Loucy (cell line): ENCODE results near the gene OAF.
"Not testable (repeated sequence)": the region's sequence is repeated elsewhere in the genome, so short reads cannot be mapped to it uniquely, and the experiment has no call there.

Experiments used
- H2AFZ ChIP-seq: fragments of 200-600 bp; sonication (generic); 2 replicates; pipeline ENCODE4 v1.6.0; 2016; ENCODE audit warnings: antibody characterized with exemption, mild to moderate bottlenecking, low read length, moderate library complexity
- H3F3A ChIP-seq: fragments of 200-600 bp; 2 replicates; pipeline ENCODE4 v1.6.0; 2016; ENCODE audit warnings: antibody characterized with exemption, low read depth, mild to moderate bottlenecking
- H3K27me3 ChIP-seq: fragments of 200-600 bp; sonication (generic); 2 replicates; pipeline ENCODE4 v1.6.1; 2014; ENCODE audit warnings: low read length, mild to moderate bottlenecking; ENCODE audit not compliant: insufficient read depth, poor library complexity, severe bottlenecking
- H3K36me3 ChIP-seq: fragments of 200-600 bp; sonication (generic); 2 replicates; pipeline ENCODE4 v1.6.1; 2016; ENCODE audit warnings: low read length; ENCODE audit not compliant: insufficient read depth
- H3K4me1 ChIP-seq: fragments of 200-600 bp; sonication (generic); 2 replicates; pipeline ENCODE4 v1.5.1; 2014; ENCODE audit warnings: low read length, mild to moderate bottlenecking; ENCODE audit not compliant: insufficient read depth, poor library complexity, severe bottlenecking
- H3K4me2 ChIP-seq: fragments of 200-600 bp; sonication (generic); 2 replicates; pipeline ENCODE4 v1.6.0; 2014; ENCODE audit warnings: antibody characterized with exemption, low read length, low read depth, mild to moderate bottlenecking; ENCODE audit not compliant: poor library complexity, severe bottlenecking
- H3K4me3 ChIP-seq: fragments of 200-600 bp; sonication (generic); 2 replicates; pipeline ENCODE4 v1.5.1; 2014; ENCODE audit warnings: low read length, mild to moderate bottlenecking, mixed read lengths; ENCODE audit not compliant: poor library complexity, severe bottlenecking
- H3K79me2 ChIP-seq: fragments of 200-600 bp; sonication (generic); 2 replicates; pipeline ENCODE4 v1.6.1; 2014; ENCODE audit warnings: low read length; ENCODE audit not compliant: insufficient read depth
- H3K9ac ChIP-seq: fragments of 200-600 bp; sonication (generic); 2 replicates; pipeline ENCODE4 v1.6.0; 2014; ENCODE audit warnings: mild to moderate bottlenecking, low read depth, low read length, moderate library complexity; ENCODE audit not compliant: poor library complexity, severe bottlenecking
- H3K9me2 ChIP-seq: fragments of 200-600 bp; sonication (generic); replicated peaks from 2 replicates; pipeline ENCODE4 v1.6.1; 2016; ENCODE audit warnings: low read depth, low read length, mixed read lengths
- H3K9me3 ChIP-seq: fragments of 200-600 bp; sonication (generic); 2 replicates; pipeline ENCODE4 v1.6.1; 2014; ENCODE audit warnings: mild to moderate bottlenecking, antibody characterized with exemption, low read length, low read depth; ENCODE audit not compliant: insufficient read depth
- H4K20me1 ChIP-seq: fragments of 200-600 bp; sonication (generic); 2 replicates; pipeline ENCODE4 v1.6.0; 2014; ENCODE audit warnings: antibody characterized with exemption, low read length, mild to moderate bottlenecking; ENCODE audit not compliant: insufficient read depth, poor library complexity, severe bottlenecking
- CTCF ChIP-seq: fragments of 200-600 bp; sonication (generic); conservative IDR thresholded peaks from 2 replicates; pipeline ENCODE4 v1.5.1; 2014; ENCODE audit warnings: mild to moderate bottlenecking, antibody characterized with exemption, low read length
- EZH2phosphoT487 ChIP-seq: fragments of 200-600 bp; IDR thresholded peaks from 2 replicates; pipeline ENCODE4 v1.6.1; 2018; ENCODE audit warnings: antibody characterized with exemption, mild to moderate bottlenecking, moderate library complexity, borderline replicate concordance

Gene OAF

GRCh38 chr11:120245434-120245833, 34.6 kb downstream of the OAF start:
- Histone ChIP-seq H3K9me3 (no peaks in the 10 kb centered on the region), H3K79me2 (no peaks in the 10 kb centered on the region), H3F3A (no peaks in the 10 kb centered on the region), H4K20me1 (no peaks in the 10 kb centered on the region), H3K4me1 (peaks cover 12% of the 10 kb centered on the region), H3K27me3 (peaks cover 6% of the 10 kb centered on the region), H3K4me2 (no peak overlapping the region), H3K9ac (no peak overlapping the region), H3K4me3 (no peak overlapping the region), H3K9me2 (no peaks in the 10 kb centered on the region), H3K36me3 (no peaks in the 10 kb centered on the region), H2AFZ (no peak overlapping the region)
- TF ChIP-seq EZH2phosphoT487 (no peak), CTCF (no peak)

- Histone ChIP-seq H3K27me3 (peaks cover 6% of the 10 kb centered on the region), H3K4me3 (no peak overlapping the region), H3F3A (no peaks in the 10 kb centered on the region), H3K4me2 (peak overlapping the region; percentile 57), H3K79me2 (no peaks in the 10 kb centered on the region), H2AFZ (no peak overlapping the region), H3K36me3 (no peaks in the 10 kb centered on the region), H4K20me1 (no peaks in the 10 kb centered on the region), H3K9me2 (no peaks in the 10 kb centered on the region), H3K4me1 (peaks cover 12% of the 10 kb centered on the region), H3K9ac (no peak overlapping the region), H3K9me3 (no peaks in the 10 kb centered on the region)
- TF ChIP-seq CTCF (no peak), EZH2phosphoT487 (no peak)
These were observed 37.9 kb downstream of the OAF start for GRCh38 chr11:120248551-120249278.

GRCh38 chr11:120249279-120250262, 38.7 kb downstream of the OAF start:
- peak overlapping the region; percentile 57 for H3K4me2 ChIP-seq
- H2AFZ ChIP-seq, result no peak overlapping the region
- no peak for TF ChIP-seq EZH2phosphoT487
- TF ChIP-seq CTCF, result no peak
- no peak overlapping the region for H3K4me3 ChIP-seq
- no peaks in the 10 kb centered on the region for H3K79me2 ChIP-seq
- peaks cover 12% of the 10 kb centered on the region for H3K4me1 ChIP-seq
- H4K20me1 ChIP-seq, result no peaks in the 10 kb centered on the region
- H3K27me3 ChIP-seq, result peaks cover 6% of the 10 kb centered on the region
- H3K9me3 ChIP-seq, result no peaks in the 10 kb centered on the region
- no peak overlapping the region for H3K9ac ChIP-seq
- no peaks in the 10 kb centered on the region for H3K9me2 ChIP-seq
- no peaks in the 10 kb centered on the region for H3F3A ChIP-seq
- no peaks in the 10 kb centered on the region for H3K36me3 ChIP-seq

GRCh38 chr11:120253377-120253776, 42.5 kb downstream of the OAF start:
- not testable (repeated sequence) for H3F3A ChIP-seq, H3K9me2 ChIP-seq, H3K4me3 ChIP-seq, H3K79me2 ChIP-seq, H4K20me1 ChIP-seq, H3K36me3 ChIP-seq, H3K9me3 ChIP-seq, H3K4me2 ChIP-seq, H3K4me1 ChIP-seq, H3K9ac ChIP-seq, H3K27me3 ChIP-seq, H2AFZ ChIP-seq
